CD4-positive, alpha-beta T cell treated with Interferon gamma for 1 hour (primary cell): ENCODE results near the gene ZFHX3.

ENCODE experiments used
- DNase-seq: peaks from one replicate; pipeline ENCODE4 v3.0.0-alpha.2; 2020

Gene ZFHX3

GRCh38 chr16:72814226-72814625, 233.7 kb downstream of the ZFHX3 start:
- no peak for DNase-seq

- no peak for DNase-seq
Measured at GRCh38 chr16:72812672-72813071, 235.3 kb downstream of the ZFHX3 start.

GRCh38 chr16:72811876-72812275, 236.1 kb downstream of the ZFHX3 start:
- no peak for DNase-seq

GRCh38 chr16:72811188-72811720, 236.7 kb downstream of the ZFHX3 start:
- DNase-seq: no peak

GRCh38 chr16:72810480-72810879, 237.4 kb downstream of the ZFHX3 start:
- DNase-seq: no peak

- DNase-seq: no peak
Measured at GRCh38 chr16:72809446-72809845, 238.5 kb downstream of the ZFHX3 start.

GRCh38 chr16:72808754-72809153, 239.2 kb downstream of the ZFHX3 start:
- no peak for DNase-seq

GRCh38 chr16:72807245-72807644, 240.7 kb downstream of the ZFHX3 start:
- no peak for DNase-seq

GRCh38 chr16:72805486-72805885, 242.4 kb downstream of the ZFHX3 start:
- no peak for DNase-seq

- DNase-seq: no peak
Measured at GRCh38 chr16:72800524-72801161, 247.3 kb downstream of the ZFHX3 start.

GRCh38 chr16:72798264-72798663, 249.7 kb downstream of the ZFHX3 start:
- DNase-seq: no peak

- DNase-seq: no peak
Measured at GRCh38 chr16:72797621-72798020, 250.3 kb downstream of the ZFHX3 start.

- no peak for DNase-seq
Measured at GRCh38 chr16:72796222-72796621, 251.7 kb downstream of the ZFHX3 start.

GRCh38 chr16:72794986-72795385, 252.9 kb downstream of the ZFHX3 start:
- DNase-seq: no peak

- DNase-seq: no peak
Measured at GRCh38 chr16:72794319-72794718, 253.6 kb downstream of the ZFHX3 start.

- no peak for DNase-seq
Measured at GRCh38 chr16:72793716-72794115, 254.2 kb downstream of the ZFHX3 start.

GRCh38 chr16:72793017-72793416, 254.9 kb downstream of the ZFHX3 start:
- DNase-seq: no peak

GRCh38 chr16:72791786-72792185, 256.1 kb downstream of the ZFHX3 start:
- no peak for DNase-seq

GRCh38 chr16:72789921-72790320, 258.0 kb downstream of the ZFHX3 start:
- DNase-seq: no peak

GRCh38 chr16:72789465-72789864, 258.5 kb downstream of the ZFHX3 start:
- no peak for DNase-seq

- no peak for DNase-seq
Measured at GRCh38 chr16:72788269-72788809, 259.6 kb downstream of the ZFHX3 start.

GRCh38 chr16:72787514-72788268, 260.2 kb downstream of the ZFHX3 start:
- peak; percentile 71 for DNase-seq

- no peak for DNase-seq
Measured at GRCh38 chr16:72787130-72787513, 260.8 kb downstream of the ZFHX3 start.

- no peak for DNase-seq
Measured at GRCh38 chr16:72786606-72787005, 261.3 kb downstream of the ZFHX3 start.
